ENCODE data around the gene ZNF407.
"Not testable (repeated sequence)": the region's sequence is repeated elsewhere in the genome, so short reads cannot be mapped to it uniquely, and the experiment has no call there.

Gene ZNF407

GRCh38 chr18:74967979-74968378 is 370.3 kb downstream of the ZNF407 start:
- Histone ChIP-seq H3K27ac (replicated peaks) (no peak overlapping the region), H3K4me3 (replicated peaks; ENCODE audit: insufficient read depth, low read length) (no peak overlapping the region), H3K27me3 (ENCODE audit: insufficient read depth, poor library complexity, severe bottlenecking) (no peaks in the 10 kb centered on the region)
- no peak for DNase-seq (ENCODE audit: low read depth in 1 of 2, low spot score in 1 of 2)
- TF ChIP-seq SPI1 (IDR thresholded peaks at IDR 0.05; ENCODE audit: borderline replicate concordance, low read depth), result no peak
- no peak for TF ChIP-seq CTCF (IDR thresholded peaks at IDR 0.05; ENCODE audit: insufficient read depth, low read length)

- not testable (repeated sequence) for H3K4me3 ChIP-seq (replicated peaks; ENCODE audit: insufficient read depth, low read length); H3K27ac ChIP-seq (replicated peaks); H3K27me3 ChIP-seq (ENCODE audit: insufficient read depth, poor library complexity, severe bottlenecking)
Observed at GRCh38 chr18:74971358-74971757, 373.7 kb downstream of the ZNF407 start.

GRCh38 chr18:74971776-74972175 is 374.1 kb downstream of the ZNF407 start:
- H3K27ac ChIP-seq (replicated peaks); H3K27me3 ChIP-seq (ENCODE audit: insufficient read depth, poor library complexity, severe bottlenecking); DNase-seq (ENCODE audit: low read depth in 1 of 2, low spot score in 1 of 2); H3K4me3 ChIP-seq (replicated peaks; ENCODE audit: insufficient read depth, low read length): not testable (repeated sequence)

More at GRCh38 chr18:74971358-74971757, 373.7 kb downstream of the ZNF407 start:
- not testable (repeated sequence) for DNase-seq (ENCODE audit: low read depth in 1 of 2, low spot score in 1 of 2)

GRCh38 chr18:74972354-74972753 is 374.7 kb downstream of the ZNF407 start:
- no peak overlapping the region for H3K4me3 ChIP-seq (replicated peaks; ENCODE audit: insufficient read depth, low read length)
- DNase-seq (ENCODE audit: low read depth in 1 of 2, low spot score in 1 of 2), result no peak
- no peak overlapping the region for H3K27ac ChIP-seq (replicated peaks)
- no peaks in the 10 kb centered on the region for H3K27me3 ChIP-seq (ENCODE audit: insufficient read depth, poor library complexity, severe bottlenecking)
- TF ChIP-seq POLR2AphosphoS5 (IDR thresholded peaks at IDR 0.05; ENCODE audit: low read depth) (no peak), CTCF (IDR thresholded peaks at IDR 0.05; ENCODE audit: insufficient read depth, low read length) (no peak), GABPA (IDR thresholded peaks at IDR 0.05; ENCODE audit: low read depth) (no peak), REST (IDR thresholded peaks at IDR 0.05; ENCODE audit: insufficient replicate concordance, low read depth) (no peak), SPI1 (IDR thresholded peaks at IDR 0.05; ENCODE audit: borderline replicate concordance, low read depth) (no peak)

GRCh38 chr18:74975001-74975400 is 377.3 kb downstream of the ZNF407 start:
- no peak overlapping the region for H3K4me3 ChIP-seq (replicated peaks; ENCODE audit: insufficient read depth, low read length)
- DNase-seq (ENCODE audit: low read depth in 1 of 2, low spot score in 1 of 2), result no peak
- TF ChIP-seq REST (IDR thresholded peaks at IDR 0.05; ENCODE audit: insufficient replicate concordance, low read depth) (no peak), GABPA (IDR thresholded peaks at IDR 0.05; ENCODE audit: low read depth) (no peak), SPI1 (IDR thresholded peaks at IDR 0.05; ENCODE audit: borderline replicate concordance, low read depth) (no peak), CTCF (IDR thresholded peaks at IDR 0.05; ENCODE audit: insufficient read depth, low read length) (no peak), POLR2AphosphoS5 (IDR thresholded peaks at IDR 0.05; ENCODE audit: low read depth) (no peak)
- no peak overlapping the region for H3K27ac ChIP-seq (replicated peaks)
- no peaks in the 10 kb centered on the region for H3K27me3 ChIP-seq (ENCODE audit: insufficient read depth, poor library complexity, severe bottlenecking)
